ENCODE measurements around the gene STARD3.
A peak's percentile ranks its signal among the peaks of the same experiment; 100 is the strongest.
"Not testable (repeated sequence)": the region's sequence is repeated elsewhere in the genome, so short reads cannot be mapped to it uniquely, and the experiment has no call there.

The STARD3 gene

DNA sequence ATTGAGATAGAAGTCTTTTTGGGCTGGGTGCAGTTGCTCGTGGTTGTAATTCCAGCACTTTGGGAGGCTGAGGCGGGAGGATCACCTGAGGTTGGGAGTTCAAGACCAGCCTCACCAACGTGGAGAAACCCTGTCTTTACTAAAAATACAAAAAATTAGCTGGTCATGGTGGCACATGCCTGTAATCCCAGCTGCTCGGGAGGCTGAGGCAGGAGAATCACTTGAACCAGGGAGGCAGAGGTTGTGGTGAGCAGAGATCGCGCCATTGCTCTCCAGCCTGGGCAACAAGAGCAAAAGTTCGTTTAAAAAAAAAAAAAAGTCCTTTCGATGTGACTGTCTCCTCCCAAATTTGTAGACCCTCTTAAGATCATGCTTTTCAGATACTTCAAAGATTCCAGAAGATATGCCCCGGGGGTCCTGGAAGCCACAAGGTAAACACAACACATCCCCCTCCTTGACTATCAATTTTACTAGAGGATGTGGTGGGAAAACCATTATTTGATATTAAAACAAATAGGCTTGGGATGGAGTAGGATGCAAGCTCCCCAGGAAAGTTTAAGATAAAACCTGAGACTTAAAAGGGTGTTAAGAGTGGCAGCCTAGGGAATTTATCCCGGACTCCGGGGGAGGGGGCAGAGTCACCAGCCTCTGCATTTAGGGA, 62.3 kb downstream of the STARD3 start:
- DNase-seq, result not testable (repeated sequence)

DNA sequence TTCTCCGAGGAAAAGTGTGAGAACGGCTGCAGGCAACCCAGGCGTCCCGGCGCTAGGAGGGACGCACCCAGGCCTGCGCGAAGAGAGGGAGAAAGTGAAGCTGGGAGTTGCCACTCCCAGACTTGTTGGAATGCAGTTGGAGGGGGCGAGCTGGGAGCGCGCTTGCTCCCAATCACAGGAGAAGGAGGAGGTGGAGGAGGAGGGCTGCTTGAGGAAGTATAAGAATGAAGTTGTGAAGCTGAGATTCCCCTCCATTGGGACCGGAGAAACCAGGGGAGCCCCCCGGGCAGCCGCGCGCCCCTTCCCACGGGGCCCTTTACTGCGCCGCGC, 62.8 kb downstream of the STARD3 start, which contains the start of gene ERBB2:
Gene ERBB2 (plus strand): TSS at position 247 of the 330 bp plus-strand sequence. CDS start 175 bp downstream, outside the sequence.
- DNase-seq, result no peak

DNA sequence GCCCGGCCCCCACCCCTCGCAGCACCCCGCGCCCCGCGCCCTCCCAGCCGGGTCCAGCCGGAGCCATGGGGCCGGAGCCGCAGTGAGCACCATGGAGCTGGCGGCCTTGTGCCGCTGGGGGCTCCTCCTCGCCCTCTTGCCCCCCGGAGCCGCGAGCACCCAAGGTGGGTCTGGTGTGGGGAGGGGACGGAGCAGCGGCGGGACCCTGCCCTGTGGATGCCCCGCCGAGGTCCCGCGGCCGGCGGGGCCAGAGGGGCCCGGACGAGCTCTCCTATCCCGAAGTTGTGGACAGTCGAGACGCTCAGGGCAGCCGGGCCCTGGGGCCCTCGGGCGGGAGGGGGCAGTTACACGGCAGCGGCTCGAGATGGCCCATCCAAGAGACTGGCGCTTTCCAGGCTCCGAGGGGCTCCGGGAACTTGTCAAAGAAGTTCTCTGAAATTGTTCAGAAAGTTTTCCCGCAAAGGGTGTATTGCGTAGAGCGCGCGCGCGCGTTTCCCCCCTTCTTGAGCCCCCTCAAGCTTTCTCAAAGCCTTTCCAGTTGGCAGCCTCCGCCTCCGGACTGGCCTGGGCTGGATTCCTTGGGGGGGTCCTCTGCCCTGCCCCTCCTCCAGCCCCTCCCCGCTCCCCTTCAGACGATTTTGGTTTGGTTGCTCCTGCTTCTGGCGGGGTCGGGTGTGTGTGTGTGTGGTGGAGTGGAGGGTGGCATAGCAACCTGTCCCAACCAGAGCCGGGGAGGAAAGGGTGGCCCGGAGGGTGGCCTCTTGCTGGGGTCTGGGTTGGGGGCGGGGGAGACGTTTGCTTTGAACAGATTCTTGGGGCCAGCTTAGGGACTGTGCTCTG, 63.4 kb downstream of the STARD3 start:
- DNase-seq, result no peak

DNA sequence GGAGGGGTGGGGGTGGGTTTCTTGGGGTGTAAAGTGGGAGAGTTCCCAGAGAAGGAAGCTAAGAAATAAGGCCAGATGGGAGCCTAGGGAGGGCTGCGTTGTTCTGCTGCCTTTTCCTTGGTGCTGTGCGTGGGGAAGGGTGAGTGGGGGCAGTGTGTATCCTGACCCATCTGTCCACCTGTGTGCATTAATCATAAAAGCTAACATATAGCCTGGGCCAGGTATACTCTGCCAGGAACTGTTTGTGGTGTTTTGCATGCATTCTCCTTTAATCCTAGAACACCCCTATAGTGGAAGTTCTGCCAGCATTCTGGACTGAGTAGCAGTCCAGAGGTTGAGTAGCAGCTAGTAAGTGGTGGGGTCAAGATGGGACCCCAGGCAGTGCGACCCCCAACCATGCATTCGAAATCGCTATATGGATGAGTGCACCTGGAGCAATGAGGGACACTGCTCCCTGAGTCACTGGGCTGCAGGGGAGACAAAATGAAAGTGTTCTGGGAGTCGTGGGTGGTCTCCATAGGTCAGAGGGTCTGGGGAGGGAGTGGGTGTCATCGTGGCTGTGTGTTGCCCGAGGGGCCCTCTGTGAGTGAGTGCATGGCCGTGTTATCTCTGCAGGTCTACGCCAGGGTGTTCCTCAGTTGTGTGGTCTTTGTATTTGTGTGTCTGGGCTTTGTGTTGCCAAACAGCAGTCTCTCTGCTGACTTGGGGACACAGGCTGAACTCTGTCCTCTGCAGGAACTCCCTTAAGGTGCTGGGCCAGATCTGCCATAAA, 64.3 kb downstream of the STARD3 start:
- no peak for DNase-seq

GRCh38 chr17:39701784-39702422, 65.0 kb downstream of the STARD3 start:
- DNase-seq, result no peak

DNA sequence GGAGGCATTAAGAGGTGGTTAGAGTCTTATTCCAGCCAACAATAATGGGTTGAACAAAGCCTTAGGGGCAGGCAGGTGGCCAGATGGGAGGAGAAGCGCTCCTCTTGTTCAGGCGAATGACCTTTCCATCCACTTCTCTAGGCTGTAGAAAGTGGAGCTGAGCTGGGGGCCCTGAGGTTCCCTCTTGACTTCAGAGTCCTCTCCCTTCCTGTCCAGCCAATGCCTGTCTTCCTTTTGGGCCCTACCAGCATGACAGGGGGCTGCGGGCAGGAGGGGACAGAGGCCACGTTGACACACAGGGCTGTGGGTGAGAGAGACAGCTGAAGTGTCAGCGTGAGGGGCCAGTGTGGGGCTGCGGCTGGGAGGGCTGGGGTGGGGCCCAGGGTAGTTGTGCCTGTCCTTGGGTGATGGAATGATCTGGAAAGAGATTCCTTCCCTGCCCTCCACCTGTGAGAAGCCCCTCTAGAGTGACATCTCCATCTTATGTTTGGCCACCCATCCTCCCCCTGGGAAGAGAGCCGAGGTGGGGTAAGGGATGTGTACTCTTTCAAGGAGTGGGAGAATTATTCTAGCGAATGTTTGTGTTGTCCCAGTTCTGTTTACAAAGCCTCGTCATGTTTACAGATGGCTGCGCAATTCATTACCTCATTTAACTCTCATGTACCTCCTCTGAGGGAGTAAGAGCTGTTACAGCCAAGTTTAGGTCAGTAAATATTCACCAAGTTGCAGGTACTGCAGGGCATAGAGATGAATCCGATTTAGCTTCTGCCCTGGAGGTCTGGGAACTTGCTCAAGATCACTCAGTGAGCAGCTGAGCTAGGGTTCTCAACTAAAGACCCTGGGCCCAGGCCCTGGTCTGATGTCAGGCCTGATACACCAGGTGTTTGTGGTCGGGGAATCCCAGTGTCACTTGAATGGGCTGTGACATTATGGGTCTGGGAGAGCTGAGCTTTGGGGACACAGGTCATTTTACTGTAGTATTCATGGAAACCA, 66.3 kb downstream of the STARD3 start:
- DNase-seq, result no peak

- DNase-seq, result no peak
Measured at GRCh38 chr17:39703913-39704312, 67.0 kb downstream of the STARD3 start.

DNA sequence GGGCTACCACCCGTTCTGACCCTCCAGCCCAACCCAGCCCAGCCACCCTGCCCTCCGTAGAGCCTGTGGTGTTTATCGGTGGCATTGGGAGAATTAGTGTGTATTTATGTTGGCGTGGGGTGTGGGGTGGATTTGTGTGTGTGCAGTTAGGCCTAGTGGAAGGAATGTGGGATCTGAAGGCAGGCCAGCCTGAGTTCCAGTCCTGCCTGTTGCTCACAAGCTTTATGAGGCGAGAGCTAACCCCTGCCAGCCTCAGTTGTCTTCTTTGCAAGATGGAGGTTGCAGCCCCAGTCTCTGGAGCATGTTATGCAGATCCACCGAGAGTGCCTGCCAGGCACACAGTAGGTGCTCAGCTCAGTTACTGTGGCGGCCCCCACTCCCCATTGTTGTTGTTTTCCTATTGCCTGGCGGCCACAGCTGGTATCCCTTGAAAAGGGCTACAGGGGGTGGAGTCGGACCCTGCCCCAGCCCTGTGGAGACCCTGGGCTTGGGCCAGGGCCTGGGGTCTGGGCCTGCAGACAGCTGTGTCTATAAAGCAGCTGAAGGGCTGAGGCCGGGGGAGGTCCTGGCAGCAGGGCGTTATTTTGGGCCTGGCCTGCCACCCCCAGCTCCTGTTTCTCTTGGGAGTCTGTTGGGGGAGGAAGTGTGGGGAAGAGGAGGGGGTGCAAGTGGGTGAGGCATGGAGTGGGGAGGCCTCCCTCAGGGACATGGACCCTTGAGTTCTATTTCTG, 68.0 kb downstream of the STARD3 start:
- no peak for DNase-seq

GRCh38 chr17:39705786-39706348, 68.9 kb downstream of the STARD3 start:
- no peak for DNase-seq

GRCh38 chr17:39706383-39706782, 69.4 kb downstream of the STARD3 start:
- no peak for DNase-seq

GRCh38 chr17:39706921-39707337, 70.0 kb downstream of the STARD3 start:
- DNase-seq, result peak in 2 of 6 experiments; percentile 26 to 34

- no peak for DNase-seq
Measured at GRCh38 chr17:39709319-39709997, 72.5 kb downstream of the STARD3 start.

- DNase-seq, result no peak
Measured at GRCh38 chr17:39709998-39710964, 73.3 kb downstream of the STARD3 start.

GRCh38 chr17:39711071-39711470, 74.1 kb downstream of the STARD3 start:
- DNase-seq, result not testable (repeated sequence)

DNA sequence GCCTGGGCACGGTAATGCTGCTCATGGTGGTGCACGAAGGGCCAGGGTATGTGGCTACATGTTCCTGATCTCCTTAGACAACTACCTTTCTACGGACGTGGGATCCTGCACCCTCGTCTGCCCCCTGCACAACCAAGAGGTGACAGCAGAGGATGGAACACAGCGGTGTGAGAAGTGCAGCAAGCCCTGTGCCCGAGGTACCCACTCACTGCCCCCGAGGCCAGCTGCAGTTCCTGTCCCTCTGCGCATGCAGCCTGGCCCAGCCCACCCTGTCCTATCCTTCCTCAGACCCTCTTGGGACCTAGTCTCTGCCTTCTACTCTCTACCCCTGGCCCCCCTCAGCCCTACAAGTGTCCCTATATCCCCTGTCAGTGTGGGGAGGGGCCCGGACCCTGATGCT, 74.9 kb downstream of the STARD3 start:
- DNase-seq, result no peak
